ENCODE measurements around the gene BACH1. TPM values are rescaled to one million over a fixed set of nuclear protein-coding genes. Genes with fewer than 3 reads are reported as not detected.

Gene BACH1
- total RNA-seq, 1 experiment from 2014 or later = 20.0 TPM

DNA sequence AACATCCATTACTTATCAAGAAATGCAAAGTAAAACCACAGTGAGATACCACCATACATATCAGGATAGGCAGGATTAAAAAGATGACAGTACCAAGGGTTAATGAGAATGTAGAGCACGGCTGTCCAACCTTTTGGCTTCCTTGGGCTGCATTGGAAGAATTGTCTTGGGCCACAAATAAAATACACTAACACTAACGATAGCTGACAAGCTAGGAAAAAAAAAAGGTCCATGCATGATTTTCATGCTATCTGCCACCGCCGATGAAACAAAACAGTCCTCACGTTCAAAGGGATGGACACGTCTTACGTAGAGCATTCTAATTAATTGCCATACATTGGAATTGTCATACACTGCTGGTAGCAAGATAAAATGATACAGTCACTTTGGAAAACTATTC is 14.3 kb downstream of the BACH1 start:
- no peaks in the 10 kb centered on the region for H3K27me3 ChIP-seq (ENCODE audit: control insufficient read depth, insufficient read depth, low read length)
- no peak overlapping the region for H3K4me3 ChIP-seq (ENCODE audit: low read depth in 2 of 2, low read length in 2 of 2)
- BruUV-seq (replicated peaks) = no TSS peak
- H3K36me3 ChIP-seq (ENCODE audit: control insufficient read depth, insufficient read depth, low read length) = no peaks in the 10 kb centered on the region
- H3K27ac ChIP-seq (ENCODE audit: low read length) = no peak overlapping the region
- H3K4me1 ChIP-seq (ENCODE audit: control insufficient read depth, insufficient read depth, low read length) = no peaks in the 10 kb centered on the region
- TF ChIP-seq TCF7L2 (IDR thresholded peaks at IDR 0.05; ENCODE audit: low read depth, low read length) (no peak), POLR2AphosphoS5 (IDR thresholded peaks at IDR 0.05; ENCODE audit: low read depth, low read length) (no peak), SIN3A (IDR thresholded peaks at IDR 0.05; ENCODE audit: borderline replicate concordance, insufficient read depth, low read depth, low read length) (no peak)
- TF ChIP-seq, protein P1, sequence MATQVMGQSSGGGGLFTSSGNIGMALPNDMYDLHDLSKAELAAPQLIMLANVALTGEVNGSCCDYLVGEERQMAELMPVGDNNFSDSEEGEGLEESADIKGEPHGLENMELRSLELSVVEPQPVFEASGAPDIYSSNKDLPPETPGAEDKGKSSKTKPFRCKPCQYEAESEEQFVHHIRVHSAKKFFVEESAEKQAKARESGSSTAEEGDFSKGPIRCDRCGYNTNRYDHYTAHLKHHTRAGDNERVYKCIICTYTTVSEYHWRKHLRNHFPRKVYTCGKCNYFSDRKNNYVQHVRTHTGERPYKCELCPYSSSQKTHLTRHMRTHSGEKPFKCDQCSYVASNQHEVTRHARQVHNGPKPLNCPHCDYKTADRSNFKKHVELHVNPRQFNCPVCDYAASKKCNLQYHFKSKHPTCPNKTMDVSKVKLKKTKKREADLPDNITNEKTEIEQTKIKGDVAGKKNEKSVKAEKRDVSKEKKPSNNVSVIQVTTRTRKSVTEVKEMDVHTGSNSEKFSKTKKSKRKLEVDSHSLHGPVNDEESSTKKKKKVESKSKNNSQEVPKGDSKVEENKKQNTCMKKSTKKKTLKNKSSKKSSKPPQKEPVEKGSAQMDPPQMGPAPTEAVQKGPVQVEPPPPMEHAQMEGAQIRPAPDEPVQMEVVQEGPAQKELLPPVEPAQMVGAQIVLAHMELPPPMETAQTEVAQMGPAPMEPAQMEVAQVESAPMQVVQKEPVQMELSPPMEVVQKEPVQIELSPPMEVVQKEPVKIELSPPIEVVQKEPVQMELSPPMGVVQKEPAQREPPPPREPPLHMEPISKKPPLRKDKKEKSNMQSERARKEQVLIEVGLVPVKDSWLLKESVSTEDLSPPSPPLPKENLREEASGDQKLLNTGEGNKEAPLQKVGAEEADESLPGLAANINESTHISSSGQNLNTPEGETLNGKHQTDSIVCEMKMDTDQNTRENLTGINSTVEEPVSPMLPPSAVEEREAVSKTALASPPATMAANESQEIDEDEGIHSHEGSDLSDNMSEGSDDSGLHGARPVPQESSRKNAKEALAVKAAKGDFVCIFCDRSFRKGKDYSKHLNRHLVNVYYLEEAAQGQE (IDR thresholded peaks at IDR 0.05; ENCODE audit: insufficient read depth in 1 of 2, low read depth in 2 of 2, low read length in 1 of 2) = no peak
- TF ChIP-seq, protein P2, sequence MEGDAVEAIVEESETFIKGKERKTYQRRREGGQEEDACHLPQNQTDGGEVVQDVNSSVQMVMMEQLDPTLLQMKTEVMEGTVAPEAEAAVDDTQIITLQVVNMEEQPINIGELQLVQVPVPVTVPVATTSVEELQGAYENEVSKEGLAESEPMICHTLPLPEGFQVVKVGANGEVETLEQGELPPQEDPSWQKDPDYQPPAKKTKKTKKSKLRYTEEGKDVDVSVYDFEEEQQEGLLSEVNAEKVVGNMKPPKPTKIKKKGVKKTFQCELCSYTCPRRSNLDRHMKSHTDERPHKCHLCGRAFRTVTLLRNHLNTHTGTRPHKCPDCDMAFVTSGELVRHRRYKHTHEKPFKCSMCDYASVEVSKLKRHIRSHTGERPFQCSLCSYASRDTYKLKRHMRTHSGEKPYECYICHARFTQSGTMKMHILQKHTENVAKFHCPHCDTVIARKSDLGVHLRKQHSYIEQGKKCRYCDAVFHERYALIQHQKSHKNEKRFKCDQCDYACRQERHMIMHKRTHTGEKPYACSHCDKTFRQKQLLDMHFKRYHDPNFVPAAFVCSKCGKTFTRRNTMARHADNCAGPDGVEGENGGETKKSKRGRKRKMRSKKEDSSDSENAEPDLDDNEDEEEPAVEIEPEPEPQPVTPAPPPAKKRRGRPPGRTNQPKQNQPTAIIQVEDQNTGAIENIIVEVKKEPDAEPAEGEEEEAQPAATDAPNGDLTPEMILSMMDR (IDR thresholded peaks at IDR 0.05) = no peak
- no peak for ATAC-seq
- POLR2A ChIA-PET = no interaction called here
- in situ Hi-C loops (cut with HindIII; ENCODE audit: low pct_unique_long_range_greater_than_20kb, low sequenced_read_pairs) (no loop called here), intact Hi-C loops (cut with micrococcal nuclease; ENCODE audit: unreplicated experiment) (no loop called here)
- CTCF ChIA-PET = no interaction called here
- H3K9me3 ChIP-seq (ENCODE audit: control insufficient read depth, insufficient read depth, low read depth, low read length) = no peaks in the 10 kb centered on the region
- no peak for DNase-seq (ENCODE audit: low read depth, low spot score)

DNA sequence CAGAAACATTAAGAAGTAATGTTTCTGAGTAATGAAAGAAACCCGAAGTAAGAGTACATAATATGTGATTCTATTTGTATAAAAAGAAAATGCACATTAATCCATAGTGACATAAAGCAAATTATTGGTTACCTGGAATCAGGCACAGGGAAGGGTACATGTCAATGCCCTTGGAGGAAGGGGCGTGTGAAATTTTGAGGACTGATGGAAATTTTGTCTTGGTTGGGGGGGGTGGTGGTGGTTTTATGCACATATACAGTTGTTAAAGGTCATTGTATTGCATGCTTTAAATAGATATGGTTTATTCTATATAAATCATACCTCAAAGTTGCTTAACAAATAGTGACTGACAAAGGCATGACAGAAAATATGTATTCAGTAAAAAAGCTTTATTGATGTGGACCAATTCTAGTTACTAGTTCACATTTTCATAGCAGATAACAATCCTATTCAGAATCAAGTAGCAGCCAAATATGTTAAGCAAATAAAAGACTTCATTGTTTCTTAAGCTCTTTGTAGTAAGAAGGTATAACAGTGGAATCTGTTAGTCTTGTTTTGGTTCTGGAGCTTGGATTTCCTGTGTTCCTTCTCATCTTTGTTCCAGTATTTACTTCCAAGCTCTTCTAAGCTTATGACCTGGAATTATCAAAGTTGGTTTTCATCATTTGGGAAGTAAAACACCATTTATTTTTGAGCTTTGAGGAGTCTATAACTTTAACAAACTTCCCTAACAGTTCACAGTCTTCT is 15.1 kb downstream of the BACH1 start:
- CTCF ChIA-PET = no interaction called here
- no peak overlapping the region for H3K4me3 ChIP-seq (ENCODE audit: low read depth in 2 of 2, low read length in 2 of 2)
- intact Hi-C loops (cut with micrococcal nuclease; ENCODE audit: unreplicated experiment) = no loop called here
- TF ChIP-seq TCF7L2 (IDR thresholded peaks at IDR 0.05; ENCODE audit: low read depth, low read length) = no peak
- TF ChIP-seq POLR2AphosphoS5 (IDR thresholded peaks at IDR 0.05; ENCODE audit: low read depth, low read length) = no peak
- TF ChIP-seq, protein P2 (IDR thresholded peaks at IDR 0.05) = no peak
- no peak for TF ChIP-seq SIN3A (IDR thresholded peaks at IDR 0.05; ENCODE audit: borderline replicate concordance, insufficient read depth, low read depth, low read length)
- TF ChIP-seq, protein P1 (IDR thresholded peaks at IDR 0.05; ENCODE audit: insufficient read depth in 1 of 2, low read depth in 2 of 2, low read length in 1 of 2) = no peak
- POLR2A ChIA-PET = interaction anchor here (0.5 kb wide), 1 partner anchor 9 kb away, joined by 6 read pairs; no protein-coding TSS in a partner anchor
- no peaks in the 10 kb centered on the region for H3K4me1 ChIP-seq (ENCODE audit: control insufficient read depth, insufficient read depth, low read length)
- in situ Hi-C loops (cut with HindIII; ENCODE audit: low pct_unique_long_range_greater_than_20kb, low sequenced_read_pairs) = no loop called here
- no peak overlapping the region for H3K27ac ChIP-seq (ENCODE audit: low read length)
- H3K36me3 ChIP-seq (ENCODE audit: control insufficient read depth, insufficient read depth, low read length) = no peaks in the 10 kb centered on the region
- no peak for DNase-seq (ENCODE audit: low read depth, low spot score)
- no peaks in the 10 kb centered on the region for H3K9me3 ChIP-seq (ENCODE audit: control insufficient read depth, insufficient read depth, low read depth, low read length)
- no peak for ATAC-seq
- H3K27me3 ChIP-seq (ENCODE audit: control insufficient read depth, insufficient read depth, low read length) = no peaks in the 10 kb centered on the region
- no TSS peak for BruUV-seq (replicated peaks)
